HL-60 (cell line): ENCODE measurements around the gene NUF2.

Experiments used
- GABPA ChIP-seq: IDR thresholded peaks from 2 replicates; pipeline ENCODE4 v1.6.1; 2012; ENCODE audit warnings: low read depth
- POLR2AphosphoS5 ChIP-seq: IDR thresholded peaks from 2 replicates; pipeline ENCODE4 v1.6.1; 2012; ENCODE audit warnings: low read depth
- SPI1 ChIP-seq: IDR thresholded peaks from 2 replicates; pipeline ENCODE4 v1.6.1; 2012; ENCODE audit warnings: low read depth, mild to moderate bottlenecking, borderline replicate concordance
- TF ChIP-seq, protein P1 (sequence below): IDR thresholded peaks from one replicate; pipeline ENCODE4 v1.5.1; 2011; ENCODE audit warnings: low read length, control low read depth, inconsistent platforms; ENCODE audit not compliant: insufficient read depth

DNA sequence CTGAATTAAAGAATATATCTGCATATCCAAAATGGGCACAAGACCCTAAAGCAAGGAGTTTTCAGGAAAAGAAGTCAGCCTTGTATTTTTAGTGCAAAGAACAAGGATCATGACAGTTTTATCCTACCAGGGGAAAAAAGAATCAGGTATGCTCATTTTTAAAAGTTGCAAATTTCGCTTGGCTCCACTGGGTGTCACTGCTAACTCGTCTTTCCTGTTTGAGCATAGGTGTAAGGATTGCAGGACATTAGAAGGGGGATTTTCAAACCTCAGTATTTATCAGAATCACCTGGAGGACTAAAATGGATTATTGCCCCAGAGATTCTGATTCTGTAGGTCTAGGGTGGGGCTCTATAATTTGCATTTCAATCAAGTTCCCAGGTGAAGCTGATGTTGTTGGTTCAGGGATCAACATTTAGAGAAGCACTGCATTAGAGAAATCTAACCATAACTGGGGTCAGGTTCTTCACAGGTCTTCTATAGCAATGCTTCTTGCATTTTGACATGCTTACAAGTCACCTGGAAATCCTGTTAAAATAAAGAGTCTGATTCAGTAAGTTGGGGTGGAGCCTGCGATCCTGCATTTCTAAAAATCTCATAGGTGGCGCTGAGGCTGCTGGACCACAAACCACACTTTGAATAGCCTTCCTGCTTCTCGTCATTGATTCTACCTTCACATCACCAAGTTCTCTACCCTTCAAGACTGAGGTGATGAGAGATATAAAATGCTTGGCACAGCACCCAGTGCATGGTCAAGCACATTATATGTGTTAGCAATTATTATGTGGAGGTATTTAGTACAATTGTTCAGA, 39.6 kb downstream of the NUF2 start:
- TF ChIP-seq, protein P1, sequence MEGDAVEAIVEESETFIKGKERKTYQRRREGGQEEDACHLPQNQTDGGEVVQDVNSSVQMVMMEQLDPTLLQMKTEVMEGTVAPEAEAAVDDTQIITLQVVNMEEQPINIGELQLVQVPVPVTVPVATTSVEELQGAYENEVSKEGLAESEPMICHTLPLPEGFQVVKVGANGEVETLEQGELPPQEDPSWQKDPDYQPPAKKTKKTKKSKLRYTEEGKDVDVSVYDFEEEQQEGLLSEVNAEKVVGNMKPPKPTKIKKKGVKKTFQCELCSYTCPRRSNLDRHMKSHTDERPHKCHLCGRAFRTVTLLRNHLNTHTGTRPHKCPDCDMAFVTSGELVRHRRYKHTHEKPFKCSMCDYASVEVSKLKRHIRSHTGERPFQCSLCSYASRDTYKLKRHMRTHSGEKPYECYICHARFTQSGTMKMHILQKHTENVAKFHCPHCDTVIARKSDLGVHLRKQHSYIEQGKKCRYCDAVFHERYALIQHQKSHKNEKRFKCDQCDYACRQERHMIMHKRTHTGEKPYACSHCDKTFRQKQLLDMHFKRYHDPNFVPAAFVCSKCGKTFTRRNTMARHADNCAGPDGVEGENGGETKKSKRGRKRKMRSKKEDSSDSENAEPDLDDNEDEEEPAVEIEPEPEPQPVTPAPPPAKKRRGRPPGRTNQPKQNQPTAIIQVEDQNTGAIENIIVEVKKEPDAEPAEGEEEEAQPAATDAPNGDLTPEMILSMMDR, result no peak
- no peak for TF ChIP-seq GABPA
- no peak for TF ChIP-seq SPI1
- TF ChIP-seq POLR2AphosphoS5, result no peak
